GM19452 (cell line): ENCODE data around the gene TOMM7.
A peak's percentile ranks its signal among the peaks of the same experiment; 100 is the strongest.

ENCODE experiments used
- ATAC-seq: cut with Tn5 transposase; IDR thresholded peaks from one replicate; pipeline ENCODE4 v1.9.1; 2021; ENCODE audit not compliant: unreplicated experiment

TOMM7 gene

GRCh38 chr7:22822486-22823141 is at the start of gene TOMM7:
Gene TOMM7 (minus strand): TSS chr7:22822849. CDS start chr7:22822779, 70 bp downstream.
- peak; percentile 75 for ATAC-seq

- ATAC-seq, result peak; percentile 98
These were observed 49.6 kb upstream of the TOMM7 start for GRCh38 chr7:22872096-22872807.

GRCh38 chr7:22871661-22872060 is 49.0 kb upstream of the TOMM7 start:
- ATAC-seq, result no peak

- no peak for ATAC-seq
These were observed 45.9 kb upstream of the TOMM7 start for GRCh38 chr7:22868509-22868908.

DNA sequence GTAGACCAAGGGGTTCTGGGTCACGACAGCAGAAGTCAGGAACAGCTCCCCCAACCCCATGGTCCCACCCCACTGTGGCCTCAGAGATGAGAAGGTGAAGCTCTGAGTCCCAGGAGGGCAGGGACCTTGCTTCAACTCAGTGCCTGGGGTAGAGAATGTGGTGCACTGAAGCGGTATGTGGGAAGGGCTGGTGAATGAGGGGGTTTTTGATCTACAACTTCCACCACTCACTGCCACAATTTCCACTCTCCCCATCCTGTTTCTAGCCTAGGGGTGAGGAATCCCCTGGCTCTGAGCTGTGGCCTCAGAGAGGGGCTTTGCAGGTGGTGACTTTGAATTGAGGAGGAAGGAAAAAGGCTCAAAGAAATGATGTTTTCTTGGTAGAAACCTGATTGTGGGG is 44.9 kb upstream of the TOMM7 start:
- no peak for ATAC-seq

GRCh38 chr7:22867003-22867402 is 44.4 kb upstream of the TOMM7 start:
- ATAC-seq, result no peak

- ATAC-seq, result no peak
These were observed 42.9 kb upstream of the TOMM7 start for GRCh38 chr7:22865602-22865960.

GRCh38 chr7:22864855-22865601 is 42.4 kb upstream of the TOMM7 start:
- no peak for ATAC-seq

DNA sequence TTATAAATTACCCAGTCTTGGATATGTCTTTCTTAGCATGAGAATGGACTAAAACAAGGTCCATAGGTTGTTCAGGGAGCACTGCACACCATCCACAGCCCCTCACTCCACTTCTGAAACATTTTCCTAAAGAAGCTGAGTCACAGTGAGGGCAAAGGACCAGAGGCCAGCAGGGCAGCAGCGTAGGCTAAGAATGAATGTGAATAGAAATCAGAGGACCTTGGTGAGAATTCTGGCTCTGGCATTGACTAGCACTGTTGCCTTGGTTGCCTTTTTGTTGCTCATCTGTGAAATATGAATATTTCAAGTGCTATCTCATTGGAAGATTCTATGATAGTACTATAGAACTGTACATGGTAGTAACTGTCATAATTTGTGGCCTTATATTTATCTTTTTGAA is 41.7 kb upstream of the TOMM7 start:
- ATAC-seq, result no peak

- ATAC-seq, result no peak
These were observed 40.7 kb upstream of the TOMM7 start for GRCh38 chr7:22863156-22863899.

- ATAC-seq, result no peak
These were observed 38.9 kb upstream of the TOMM7 start for GRCh38 chr7:22861576-22861975.

- no peak for ATAC-seq
These were observed 38.3 kb upstream of the TOMM7 start for GRCh38 chr7:22860784-22861482.

- ATAC-seq, result no peak
These were observed 37.7 kb upstream of the TOMM7 start for GRCh38 chr7:22860337-22860736.

GRCh38 chr7:22859641-22860290 is 37.1 kb upstream of the TOMM7 start:
- ATAC-seq, result no peak

GRCh38 chr7:22858640-22859561 is 36.3 kb upstream of the TOMM7 start:
- ATAC-seq, result no peak

DNA sequence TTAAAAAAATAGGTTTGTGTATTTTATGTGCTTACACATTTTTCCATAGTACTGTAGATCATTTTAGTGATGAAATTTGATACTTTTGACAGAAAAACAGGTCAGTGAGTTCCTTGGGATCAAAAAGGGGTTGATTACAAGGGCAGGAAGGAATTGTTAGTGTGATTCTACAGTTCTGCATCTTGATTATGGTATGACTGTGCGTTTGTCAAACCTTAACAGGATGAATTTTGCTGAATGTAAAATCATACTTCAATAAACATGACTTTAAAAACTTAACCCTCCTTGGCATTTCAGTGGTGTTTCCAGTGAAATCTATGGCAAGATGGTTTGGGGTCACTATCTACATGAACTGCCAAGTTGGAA is 35.6 kb upstream of the TOMM7 start:
- ATAC-seq, result no peak

DNA sequence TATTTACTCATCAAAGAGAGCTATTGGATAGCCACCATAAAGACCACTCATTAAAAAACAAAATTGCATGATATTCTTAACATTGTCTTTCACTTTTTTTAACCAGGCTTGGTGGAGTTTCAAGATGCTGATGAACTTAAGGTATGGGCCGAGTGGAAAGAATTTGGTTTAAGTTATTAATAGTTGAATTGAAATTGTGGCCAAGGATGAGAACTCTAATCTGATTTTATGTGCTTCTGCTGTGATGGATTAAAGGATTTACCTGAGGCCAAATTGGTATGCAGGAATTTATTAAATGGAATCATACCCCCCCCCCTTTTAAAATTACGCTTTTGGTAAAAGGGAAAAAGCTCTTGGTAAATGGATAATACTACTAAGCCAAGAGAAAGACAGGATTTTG is 33.8 kb upstream of the TOMM7 start:
- no peak for ATAC-seq

DNA sequence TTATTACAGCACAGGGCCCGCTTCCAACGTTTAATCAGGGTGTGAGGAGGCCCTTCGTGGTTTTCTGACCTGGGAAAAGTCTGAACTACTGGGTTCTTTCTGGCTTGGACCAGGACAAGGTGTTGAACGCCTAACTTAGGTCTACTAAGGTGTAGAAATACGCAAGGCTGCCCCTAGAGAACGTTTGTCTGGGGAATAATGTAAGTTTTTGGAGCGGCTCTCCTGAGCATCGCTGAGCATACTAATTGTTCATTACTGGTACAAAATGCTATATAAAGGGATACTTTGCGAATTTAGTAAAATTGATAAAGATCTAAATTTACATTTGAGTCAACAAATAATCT is 32.4 kb upstream of the TOMM7 start:
- no peak for ATAC-seq
